H1 (cell line): ENCODE measurements around the gene C2orf80. TPM values are rescaled to one million over a fixed set of nuclear protein-coding genes. Genes with fewer than 3 reads are reported as not detected.

Experiments used
- CTCF ChIA-PET: fragments of 300-600 bp; sonication (Branson Sonifier 250); formaldehyde crosslinking; loops from one replicate; lab custom pipeline; 2021; ENCODE audit not compliant: partially characterized antibody; lab: Charles Lee
- POLR2A ChIA-PET: fragments of 300-600 bp; sonication (Branson Sonifier 250); formaldehyde crosslinking; loops from one replicate; lab custom pipeline; 2021; ENCODE audit warnings: inconsistent platforms; ENCODE audit not compliant: partially characterized antibody; lab: Charles Lee
- DNase-seq, 2 experiments: peaks; one replicate each; pipeline versions ENCODE4 v3.0.0 to v3.0.0-alpha.2; 2010 to 2022; ENCODE audit warnings: low spot score in 2 of 2, low read depth in 1 of 2, mixed read lengths in 1 of 2
- FAIRE-seq: peaks from 2 replicates; lab custom pipeline; 2011; peaks lifted over from hg19 to GRCh38; lab: Jason Lieb, UNC
- H2AFZ ChIP-seq: 2 replicates; pipeline ENCODE4 v1.8.1; 2012; ENCODE audit warnings: low read length, inconsistent platforms
- H2AK5ac ChIP-seq: 2 replicates; pipeline ENCODE4 v1.6.1; 2013; ENCODE audit warnings: low read depth, low read length
- H2BK120ac ChIP-seq: replicated peaks from 2 replicates; pipeline ENCODE3; 2013; ENCODE audit warnings: low read depth, low read length, inconsistent platforms
- H2BK12ac ChIP-seq: 2 replicates; pipeline ENCODE4 v1.6.1; 2013; ENCODE audit warnings: low read depth, low read length
- H2BK15ac ChIP-seq: 2 replicates; pipeline ENCODE4 v1.6.1; 2013; ENCODE audit warnings: low read length
- H2BK20ac ChIP-seq: 2 replicates; pipeline ENCODE4 v1.6.1; 2013; ENCODE audit warnings: low read length
- H2BK5ac ChIP-seq: 2 replicates; pipeline ENCODE4 v1.6.1; 2013; ENCODE audit warnings: low read depth, low read length
- H3K14ac ChIP-seq: 2 replicates; pipeline ENCODE4 v1.6.1; 2013; ENCODE audit warnings: inconsistent platforms; ENCODE audit not compliant: insufficient read length
- H3K18ac ChIP-seq: 2 replicates; pipeline ENCODE4 v1.6.1; 2013; ENCODE audit warnings: low read length; ENCODE audit errors: extremely low read depth
- H3K23ac ChIP-seq: 2 replicates; pipeline ENCODE4 v1.6.1; 2013; ENCODE audit warnings: inconsistent platforms; ENCODE audit not compliant: insufficient read length
- H3K23me2 ChIP-seq: 2 replicates; pipeline ENCODE4 v1.6.1; 2013; ENCODE audit warnings: low read depth, low read length
- H3K27ac ChIP-seq: 2 replicates; pipeline ENCODE4 v1.6.1; 2011; ENCODE audit warnings: low read depth, low read length, inconsistent platforms
- H3K27me3 ChIP-seq, 4 experiments: replicated peaks in 1 of 4; 1 replicate in 1 of 4; 2 replicates in 3 of 4; pipeline versions ENCODE4 v1.6.1 to v1.8.1; 2011 to 2013; ENCODE audit warnings: low read length in 3 of 4, mild to moderate bottlenecking in 3 of 4, inconsistent platforms in 2 of 4, mixed read lengths in 2 of 4, moderate library complexity in 1 of 4; ENCODE audit not compliant: control insufficient read depth in 3 of 4, insufficient read depth in 3 of 4; ENCODE audit errors: extremely low read depth in 1 of 4
- H3K36me3 ChIP-seq, 4 experiments: 2 replicates each; pipeline versions ENCODE4 v1.6.1 to v1.8.1; 2011 to 2013; ENCODE audit warnings: mild to moderate bottlenecking in 4 of 4, low read length in 3 of 4, moderate library complexity in 2 of 4, control low read depth in 1 of 4, inconsistent platforms in 1 of 4; ENCODE audit not compliant: insufficient read depth in 4 of 4, control insufficient read depth in 2 of 4
- H3K4ac ChIP-seq: replicated peaks from 2 replicates; pipeline ENCODE3; 2013; ENCODE audit warnings: low read length, low read depth, mixed read lengths, inconsistent platforms; ENCODE audit not compliant: insufficient read length
- H3K4me1 ChIP-seq, 4 experiments: replicated peaks in 1 of 4; 1 replicate in 1 of 4; 2 replicates in 3 of 4; pipeline versions ENCODE4 v1.6.1 to v1.8.1; 2011 to 2013; ENCODE audit warnings: low read length in 3 of 4, inconsistent platforms in 2 of 4, mixed read lengths in 1 of 4; ENCODE audit not compliant: insufficient read depth in 4 of 4, control insufficient read depth in 3 of 4
- H3K4me2 ChIP-seq, 2 experiments: 2 replicates each; pipeline versions ENCODE4 v1.6.1 to v1.8.1; 2011 to 2013; ENCODE audit warnings: low read depth in 2 of 2, low read length in 2 of 2, control low read depth in 1 of 2, inconsistent platforms in 1 of 2, mild to moderate bottlenecking in 1 of 2; ENCODE audit not compliant: insufficient read depth in 1 of 2
- H3K4me3 ChIP-seq, 4 experiments: fragments of 200-600, 300-600 bp in 1 of 4; sonication (generic), shearing (Covaris generic), sonication (Bioruptor Twin) in 1 of 4; 2 replicates each; pipeline versions ENCODE4 v1.5.1 to v1.8.1; 2011 to 2016; ENCODE audit warnings: low read length in 4 of 4, low read depth in 3 of 4, control low read depth in 2 of 4, inconsistent platforms in 2 of 4, mild to moderate bottlenecking in 2 of 4, mixed read lengths in 1 of 4, moderate library complexity in 1 of 4; ENCODE audit not compliant: insufficient read depth in 2 of 4; ENCODE audit errors: extremely low read depth in 1 of 4
- H3K56ac ChIP-seq: replicated peaks from 2 replicates; pipeline ENCODE3; 2013; ENCODE audit warnings: low read depth, mild to moderate bottlenecking, mixed read lengths, low read length, inconsistent platforms; ENCODE audit not compliant: insufficient read length
- H3K79me1 ChIP-seq: 2 replicates; pipeline ENCODE4 v1.6.1; 2013; ENCODE audit warnings: low read depth, low read length, control low read depth
- H3K79me2 ChIP-seq, 2 experiments: 2 replicates each; pipeline versions ENCODE4 v1.6.1 to v1.8.1; 2012 to 2013; ENCODE audit warnings: low read length in 2 of 2, mild to moderate bottlenecking in 2 of 2, inconsistent platforms in 1 of 2; ENCODE audit not compliant: insufficient read depth in 2 of 2, control insufficient read depth in 1 of 2
- H3K9ac ChIP-seq, 4 experiments: replicated peaks in 1 of 4; 1 replicate in 1 of 4; 2 replicates in 3 of 4; pipeline versions ENCODE4 v1.6.1 to v1.8.1; 2011 to 2013; ENCODE audit warnings: low read depth in 3 of 4, low read length in 3 of 4, control low read depth in 2 of 4, mild to moderate bottlenecking in 2 of 4, moderate library complexity in 2 of 4, inconsistent platforms in 1 of 4; ENCODE audit errors: extremely low read depth in 1 of 4
- H3K9me3 ChIP-seq, 2 experiments: 2 replicates each; pipeline versions ENCODE4 v1.6.1 to v1.8.1; 2012 to 2013; ENCODE audit warnings: mild to moderate bottlenecking in 2 of 2, moderate library complexity in 2 of 2, control low read depth in 1 of 2, inconsistent platforms in 1 of 2, low read depth in 1 of 2, low read length in 1 of 2, mixed read lengths in 1 of 2; ENCODE audit not compliant: insufficient read depth in 2 of 2
- H4K20me1 ChIP-seq, 2 experiments: replicated peaks in 1 of 2; 2 replicates each; pipeline versions ENCODE3 to v1.8.1; 2011 to 2013; ENCODE audit warnings: inconsistent platforms in 2 of 2, low read length in 2 of 2, mild to moderate bottlenecking in 1 of 2; ENCODE audit not compliant: insufficient read depth in 2 of 2, control insufficient read depth in 1 of 2
- H4K5ac ChIP-seq: 2 replicates; pipeline ENCODE4 v1.6.1; 2013; ENCODE audit warnings: low read length, low read depth, mixed read lengths, inconsistent platforms; ENCODE audit not compliant: insufficient read length
- H4K8ac ChIP-seq: 2 replicates; pipeline ENCODE4 v1.8.0; 2013; ENCODE audit warnings: mild to moderate bottlenecking, moderate library complexity, low read length, inconsistent platforms; ENCODE audit not compliant: insufficient read depth; ENCODE audit errors: extremely low read depth
- H4K91ac ChIP-seq: replicated peaks from 2 replicates; pipeline ENCODE3; 2013; ENCODE audit warnings: low read length, mixed read lengths, inconsistent platforms; ENCODE audit not compliant: insufficient read length
- BRCA1 ChIP-seq: IDR thresholded peaks from 2 replicates; pipeline ENCODE4 v1.6.1; 2012; ENCODE audit warnings: low read depth, low read length, improper control_type of control experiment
- CEBPB ChIP-seq: IDR thresholded peaks from 2 replicates; pipeline ENCODE4 v1.6.1; 2012; ENCODE audit warnings: low read depth, low read length
- FOSL1 ChIP-seq: IDR thresholded peaks from 2 replicates; pipeline ENCODE4 v1.6.1; 2011; ENCODE audit warnings: mild to moderate bottlenecking, low read depth, low read length, moderate library complexity; ENCODE audit not compliant: insufficient read depth
- KDM1A ChIP-seq: fragments of 200-600, 300-600 bp; sonication (generic); IDR thresholded peaks from 2 replicates; pipeline ENCODE4 v1.7.1; 2016; ENCODE audit warnings: mild to moderate bottlenecking, low read length, borderline replicate concordance
- KDM5A ChIP-seq: fragments of 200-600 bp; IDR thresholded peaks from 2 replicates; pipeline ENCODE4 v1.7.1; 2012; ENCODE audit warnings: mild to moderate bottlenecking, low read length, inconsistent platforms, mixed read lengths
- NANOG ChIP-seq: IDR thresholded peaks from 2 replicates; pipeline ENCODE4 v1.6.1; 2011; ENCODE audit warnings: low read length, low read depth, mild to moderate bottlenecking, inconsistent platforms; ENCODE audit not compliant: insufficient read depth, poor library complexity, severe bottlenecking
- NRF1 ChIP-seq: IDR thresholded peaks from 2 replicates; pipeline ENCODE4 v1.6.1; 2011; ENCODE audit warnings: mild to moderate bottlenecking, low read depth, low read length, improper control_type of control experiment
- POLR2A ChIP-seq, 2 experiments: IDR thresholded peaks; 1 replicate in 1 of 2; 2 replicates in 1 of 2; pipeline ENCODE4 v1.6.1; 2011; ENCODE audit warnings: low read depth in 2 of 2, low read length in 2 of 2, mild to moderate bottlenecking in 2 of 2; ENCODE audit errors: control extremely low read depth in 1 of 2
- SAP30 ChIP-seq: fragments of 300-600 bp; sonication (generic); IDR thresholded peaks from 2 replicates; pipeline ENCODE4 v1.7.1; 2012; ENCODE audit warnings: low read length, moderate library complexity, mild to moderate bottlenecking, inconsistent platforms; ENCODE audit not compliant: insufficient read depth, insufficient replicate concordance
- TCF12 ChIP-seq: IDR thresholded peaks from 2 replicates; pipeline ENCODE4 v1.6.1; 2011; ENCODE audit warnings: low read depth, mild to moderate bottlenecking, low read length
- WGBS, 2 experiments: shearing (Covaris generic) in 1 of 2; methylation state at CpG; one replicate each; pipeline versions ENCODE4 v1.1.6 to v1.1.7; 2013 to 2015; ENCODE audit warnings: low lambda C conversion rate in 2 of 2, mixed read lengths in 2 of 2, inconsistent platforms in 1 of 2, low coverage in 1 of 2, missing lambda C conversion rate in 1 of 2; ENCODE audit not compliant: insufficient replicate concordance in 2 of 2, insufficient coverage in 1 of 2, insufficient read length in 1 of 2; ENCODE audit errors: extremely low coverage in 1 of 2, missing lambda C conversion rate in 1 of 2; 5-methylcytosine and 5-hydroxymethylcytosine counted together
- polyA plus RNA-seq, 7 experiments: library from polyadenylated mRNA; depleted of rRNA in 3 of 7; stranded (reverse) in 5 of 7; unstranded in 2 of 7; fragments of >200 nt in 5 of 7; fragments of 200-250 nt in 2 of 7; gene quantifications; 1 replicate in 5 of 7; 2 replicates in 1 of 7; 4 replicates in 1 of 7; pipeline versions ENCODE4 v1.2.1 to v1.2.3, GENCODE V29; 2011 to 2013; ENCODE audit warnings: missing spikeins in 2 of 7, mixed read lengths in 2 of 7
- total RNA-seq: library from RNA; stranded (reverse); fragmentation: NEBNext Ultra II Directional; extraction: Animal tissue kit (Norgen Biotek cat#: 25700); gene quantifications from 2 replicates; pipeline ENCODE4 v1.2.1, GENCODE V29; 2021
- TF ChIP-seq, protein P1 (sequence below): IDR thresholded peaks from 2 replicates; pipeline ENCODE4 v1.6.1; 2012; ENCODE audit warnings: inconsistent platforms

The C2orf80 gene
- total and polyA plus RNA-seq, 2 of the 8 experiments (the other 6 are each of a cell fraction or from before 2014, with no cell fraction given): 0.97 to 1.1 TPM

DNA sequence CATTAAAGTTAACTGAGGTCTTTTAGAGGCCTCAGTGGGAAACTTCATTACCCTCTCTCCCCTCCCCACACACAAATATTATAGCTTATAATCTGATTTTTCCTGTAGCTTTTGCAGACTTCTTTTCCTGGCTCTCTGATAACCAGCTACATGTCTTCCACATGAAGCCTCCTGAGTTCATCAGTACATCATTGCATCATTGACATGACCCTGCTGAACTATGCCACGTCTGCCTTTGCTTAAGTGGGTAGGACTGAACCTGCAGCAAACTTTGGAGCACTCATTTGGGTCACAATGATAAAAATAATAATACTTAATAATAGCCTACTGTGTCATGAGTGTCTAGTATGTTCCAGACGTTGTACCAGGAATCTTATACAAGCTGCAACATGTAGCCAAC lies 33.4 kb downstream of the C2orf80 start:
- Histone ChIP-seq H4K20me1 (no peaks in the 10 kb centered on the region), H3K9me3 (0 out of 4 replicates have a peak, but pooled peaks cover 2 to 5% of the 10 kb centered on the region in 2 experiments), H3K27ac (no peak overlapping the region), H3K36me3 (no peaks in the 10 kb centered on the region), H3K4me2 (no peak overlapping the region), H3K23me2 (no peaks in the 10 kb centered on the region), H3K79me1 (no peaks in the 10 kb centered on the region), H2AFZ (no peak overlapping the region), H2BK15ac (no peak overlapping the region), H4K91ac (no peak overlapping the region), H2AK5ac (no peak overlapping the region), H3K9ac (no peak overlapping the region), H2BK5ac (no peak overlapping the region), H3K14ac (no peak overlapping the region), H4K8ac (no peak overlapping the region), H3K56ac (no peak overlapping the region), H3K27me3 (no peaks in the 10 kb centered on the region), H4K5ac (no peak overlapping the region), H3K4me3 (no peak overlapping the region), H2BK12ac (no peak overlapping the region), H2BK20ac (no peak overlapping the region), H3K23ac (no peak overlapping the region), H3K79me2 (no peaks in the 10 kb centered on the region), H3K4ac (no peak overlapping the region), H3K18ac (no peak overlapping the region), H3K4me1 (no peaks in the 10 kb centered on the region), H2BK120ac (no peak overlapping the region)
- ChIA-PET CTCF (interaction anchor here (0.6 to 6.9 kb wide), 7 partner anchors 10 to 505 kb away, joined by 3 to 37 read pairs (median 6); partner anchors contain the start of gene CRYGB), POLR2A (interaction anchor here (1.1 kb wide), 1 partner anchor 15 kb away, joined by 4 read pairs; no protein-coding TSS in a partner anchor)
- 83% methylated on average over 2 of the region's 2 CpGs; no CpG with 5 or more reads in 1 of the 2 experiments for WGBS, 2 experiments
- DNase-seq (no peak), FAIRE-seq (no peak)
- TF ChIP-seq NANOG (no peak), BRCA1 (no peak), CEBPB (no peak), SAP30 (no peak), FOSL1 (no peak), TCF12 (no peak), POLR2A (IDR thresholded peaks at IDR 0.05; ENCODE audit: control extremely low read depth in 1 of 2, low read depth in 2 of 2, low read length in 2 of 2) (no peak), NRF1 (no peak), KDM5A (no peak), KDM1A (no peak)
- TF ChIP-seq, protein P1, sequence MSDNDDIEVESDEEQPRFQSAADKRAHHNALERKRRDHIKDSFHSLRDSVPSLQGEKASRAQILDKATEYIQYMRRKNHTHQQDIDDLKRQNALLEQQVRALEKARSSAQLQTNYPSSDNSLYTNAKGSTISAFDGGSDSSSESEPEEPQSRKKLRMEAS: no peak
